Lower leg skin (tissue), 3 donors: ENCODE measurements around the gene C12orf43.

Source experiments
- POLR2A ChIP-seq, 2 donors: fragments of 450-650 bp; IDR thresholded peaks; one replicate each; pipeline ENCODE4 v1.6.1; 2016 to 2017; ENCODE audit warnings: antibody characterized with exemption in 2 of 2, mild to moderate bottlenecking in 1 of 2, moderate library complexity in 1 of 2
- TF ChIP-seq, protein P1 (sequence below), 3 donors: fragments of 450-650 bp; IDR thresholded peaks; one replicate each; pipeline ENCODE4 v1.5.1; 2016; ENCODE audit warnings: antibody characterized with exemption in 3 of 3, mild to moderate bottlenecking in 3 of 3, moderate library complexity in 2 of 3

DNA sequence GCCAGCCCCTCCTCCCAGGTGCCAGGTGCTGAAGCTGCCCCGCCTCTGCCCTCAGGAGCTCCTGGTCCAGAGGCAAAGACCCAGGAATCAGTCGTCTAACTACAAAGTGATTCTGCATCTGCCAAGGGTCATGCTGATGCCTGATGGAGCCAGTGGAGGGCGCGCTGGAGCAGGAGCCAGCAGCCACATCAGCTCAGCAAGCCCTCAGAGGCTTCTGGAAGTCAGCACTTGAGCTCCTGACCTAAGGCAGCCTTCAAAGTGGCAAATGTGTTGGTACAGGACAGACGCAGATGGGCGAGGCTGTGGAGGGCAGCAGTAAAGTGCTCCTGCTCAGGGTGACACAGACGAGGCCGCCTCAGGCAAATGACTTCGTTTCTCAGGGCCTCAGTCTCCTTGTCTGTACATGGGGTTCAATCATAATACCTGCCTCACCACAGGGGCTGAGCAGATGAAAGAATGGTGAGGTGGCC lies 10.9 kb downstream of the C12orf43 start:
- TF ChIP-seq POLR2A (IDR thresholded peaks at IDR 0.05): no peak
- TF ChIP-seq, protein P1, sequence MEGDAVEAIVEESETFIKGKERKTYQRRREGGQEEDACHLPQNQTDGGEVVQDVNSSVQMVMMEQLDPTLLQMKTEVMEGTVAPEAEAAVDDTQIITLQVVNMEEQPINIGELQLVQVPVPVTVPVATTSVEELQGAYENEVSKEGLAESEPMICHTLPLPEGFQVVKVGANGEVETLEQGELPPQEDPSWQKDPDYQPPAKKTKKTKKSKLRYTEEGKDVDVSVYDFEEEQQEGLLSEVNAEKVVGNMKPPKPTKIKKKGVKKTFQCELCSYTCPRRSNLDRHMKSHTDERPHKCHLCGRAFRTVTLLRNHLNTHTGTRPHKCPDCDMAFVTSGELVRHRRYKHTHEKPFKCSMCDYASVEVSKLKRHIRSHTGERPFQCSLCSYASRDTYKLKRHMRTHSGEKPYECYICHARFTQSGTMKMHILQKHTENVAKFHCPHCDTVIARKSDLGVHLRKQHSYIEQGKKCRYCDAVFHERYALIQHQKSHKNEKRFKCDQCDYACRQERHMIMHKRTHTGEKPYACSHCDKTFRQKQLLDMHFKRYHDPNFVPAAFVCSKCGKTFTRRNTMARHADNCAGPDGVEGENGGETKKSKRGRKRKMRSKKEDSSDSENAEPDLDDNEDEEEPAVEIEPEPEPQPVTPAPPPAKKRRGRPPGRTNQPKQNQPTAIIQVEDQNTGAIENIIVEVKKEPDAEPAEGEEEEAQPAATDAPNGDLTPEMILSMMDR (IDR thresholded peaks at IDR 0.05): no peak
